GM19328 (cell line): ENCODE results near the gene RFLNA.

Experiments used
- ATAC-seq: cut with Tn5 transposase; IDR thresholded peaks from one replicate; pipeline ENCODE4 v1.9.1; 2021; ENCODE audit warnings: mild to moderate bottlenecking, moderate library complexity; ENCODE audit not compliant: unreplicated experiment

RFLNA gene

GRCh38 chr12:124302807-124303578 is 8.1 kb downstream of the RFLNA start:
- ATAC-seq = no peak

- ATAC-seq = no peak
Observed at GRCh38 chr12:124303579-124304313, 8.9 kb downstream of the RFLNA start.

GRCh38 chr12:124304314-124304790 is 9.5 kb downstream of the RFLNA start:
- ATAC-seq = no peak

GRCh38 chr12:124305136-124305535 is 10.2 kb downstream of the RFLNA start:
- no peak for ATAC-seq

- ATAC-seq = no peak
Observed at GRCh38 chr12:124305776-124306685, 11.1 kb downstream of the RFLNA start.

GRCh38 chr12:124306686-124307555 is 12.0 kb downstream of the RFLNA start:
- no peak for ATAC-seq

- ATAC-seq = no peak
Observed at GRCh38 chr12:124307556-124307825, 12.6 kb downstream of the RFLNA start.

- ATAC-seq = no peak
Observed at GRCh38 chr12:124308741-124309140, 13.8 kb downstream of the RFLNA start.

GRCh38 chr12:124309231-124309630 is 14.3 kb downstream of the RFLNA start:
- no peak for ATAC-seq

GRCh38 chr12:124309744-124310143 is 14.9 kb downstream of the RFLNA start:
- ATAC-seq = no peak

- ATAC-seq = no peak
Observed at GRCh38 chr12:124310178-124310577, 15.3 kb downstream of the RFLNA start.

- ATAC-seq = no peak
Observed at GRCh38 chr12:124310785-124311184, 15.9 kb downstream of the RFLNA start.

GRCh38 chr12:124311292-124312109 is 16.6 kb downstream of the RFLNA start:
- no peak for ATAC-seq

- no peak for ATAC-seq
Observed at GRCh38 chr12:124312601-124313000, 17.7 kb downstream of the RFLNA start.

GRCh38 chr12:124314207-124314606 is 19.3 kb downstream of the RFLNA start:
- ATAC-seq = no peak

GRCh38 chr12:124314766-124315165 is 19.9 kb downstream of the RFLNA start:
- no peak for ATAC-seq

GRCh38 chr12:124315372-124316044 is 20.6 kb downstream of the RFLNA start:
- ATAC-seq = no peak

- no peak for ATAC-seq
Observed at GRCh38 chr12:124316257-124316900, 21.5 kb downstream of the RFLNA start.

GRCh38 chr12:124317400-124317799 is 22.5 kb downstream of the RFLNA start:
- ATAC-seq = no peak
